K562 (cell line): ENCODE results near the gene CHRNG.

Experiments used
- CHD2 ChIP-seq: IDR thresholded peaks from 2 replicates; pipeline ENCODE4 v1.6.1; 2011; ENCODE audit warnings: low read depth, low read length
- CTCF ChIP-seq, 3 experiments: IDR thresholded peaks in 2 of 3; conservative IDR thresholded peaks in 1 of 3; 2 replicates each; pipeline ENCODE4 v1.5.1; 2011 to 2012; ENCODE audit warnings: low read length in 3 of 3, mild to moderate bottlenecking in 3 of 3, control low read depth in 2 of 3, improper control_type of control experiment in 1 of 3, inconsistent platforms in 1 of 3, low read depth in 1 of 3, mixed read lengths in 1 of 3, moderate library complexity in 1 of 3; ENCODE audit not compliant: insufficient read depth in 2 of 3
- FOXP4 ChIP-seq: sonication (generic); formaldehyde crosslinking; IDR thresholded peaks from 2 replicates; pipeline ENCODE4 v1.8.0; 2022; ENCODE audit warnings: mild to moderate bottlenecking, missing genetic modification reagents, borderline replicate concordance
- MAFK ChIP-seq: IDR thresholded peaks from 2 replicates; pipeline ENCODE4 v1.6.1; 2011; ENCODE audit warnings: low read length, improper control_type of control experiment
- NFYB ChIP-seq: IDR thresholded peaks from 2 replicates; pipeline ENCODE4 v1.6.1; 2011; ENCODE audit warnings: mild to moderate bottlenecking, moderate library complexity; ENCODE audit not compliant: insufficient read length; ENCODE audit errors: extremely low read depth
- POLR2A ChIP-seq: fragments of 450-650 bp; conservative IDR thresholded peaks from 2 replicates; pipeline ENCODE4 v1.6.1; 2016
- RBM25 ChIP-seq: fragments of 200-400 bp; formaldehyde crosslinking; IDR thresholded peaks from 2 replicates; pipeline ENCODE4 v1.6.1; 2018; ENCODE audit warnings: low read length, low read depth, moderate library complexity; ENCODE audit not compliant: severe bottlenecking
- YY1 ChIP-seq, 3 experiments: IDR thresholded peaks; 2 replicates each; pipeline ENCODE4 v1.6.1; 2011; ENCODE audit warnings: low read length in 2 of 3, mild to moderate bottlenecking in 2 of 3, moderate library complexity in 2 of 3, borderline replicate concordance in 1 of 3, control low read depth in 1 of 3, low read depth in 1 of 3; ENCODE audit not compliant: insufficient read depth in 3 of 3, insufficient replicate concordance in 2 of 3, control insufficient read depth in 1 of 3, insufficient read length in 1 of 3; ENCODE audit errors: extremely low read depth in 1 of 3
- ZBTB26 ChIP-seq: fragments of 450-650 bp; formaldehyde crosslinking; IDR thresholded peaks from 2 replicates; pipeline ENCODE4 v1.4.0; 2022; ENCODE audit warnings: missing genetic modification characterization

DNA sequence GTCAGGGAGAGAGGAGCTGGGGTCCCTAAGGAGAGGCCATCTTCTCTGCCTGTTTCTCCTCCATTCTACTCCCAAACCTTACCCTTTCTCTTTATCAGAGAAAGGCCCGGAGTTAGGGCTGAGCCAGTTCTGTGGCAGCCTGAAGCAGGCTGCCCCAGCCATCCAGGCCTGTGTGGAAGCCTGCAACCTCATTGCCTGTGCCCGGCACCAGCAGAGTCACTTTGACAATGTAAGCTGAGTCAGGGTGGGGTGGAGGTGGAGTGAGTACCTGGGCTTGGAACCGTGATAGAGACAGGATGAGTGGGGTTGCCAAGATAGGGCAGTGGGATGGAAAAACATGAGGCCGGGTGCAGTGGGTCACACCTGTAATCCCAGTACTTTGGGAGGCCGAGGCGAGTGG, 5.2 kb downstream of the CHRNG start:
- TF ChIP-seq CTCF (IDR thresholded peaks at IDR 0.05 in 2 of 3, conservative IDR thresholded peaks at IDR 0.05 in 1 of 3; ENCODE audit: insufficient read depth in 2 of 3, low read depth in 1 of 3, low read length in 3 of 3) (no peak), RBM25 (no peak), CHD2 (no peak), YY1 (IDR thresholded peaks at IDR 0.05; ENCODE audit: borderline replicate concordance in 1 of 3, control insufficient read depth in 1 of 3, extremely low read depth in 1 of 3, insufficient read depth in 3 of 3, insufficient read length in 1 of 3, insufficient replicate concordance in 2 of 3, low read depth in 1 of 3, low read length in 2 of 3) (no peak), ZBTB26 (CRISPR knock-in tag) (no peak), NFYB (no peak), MAFK (no peak), POLR2A (no peak), FOXP4 (CRISPR knock-in tag) (no peak)
